ENCODE data around the gene GOLGB1. TPM values are rescaled to one million over a fixed set of nuclear protein-coding genes. Genes with fewer than 3 reads are reported as not detected.

GOLGB1 gene
- total and polyA plus RNA-seq, 2 experiments from 2014 or later: 40.2 to 70.2 TPM

- Histone ChIP-seq H4K20me1 (ENCODE audit: insufficient read depth, poor library complexity, severe bottlenecking) (no peaks in the 10 kb centered on the region), H3K27ac (no peak overlapping the region), H3K36me3 (replicated peaks; ENCODE audit: insufficient read depth, low read depth) (no peaks in the 10 kb centered on the region), H3K79me2 (no peaks in the 10 kb centered on the region), H3K4me3 (no peak overlapping the region), H3K9me2 (replicated peaks; ENCODE audit: insufficient read depth) (no peaks in the 10 kb centered on the region), H3K27me3 (no peaks in the 10 kb centered on the region), H3K9me3 (ENCODE audit: low read depth) (no peaks in the 10 kb centered on the region), H3K4me1 (ENCODE audit: insufficient read depth) (no peaks in the 10 kb centered on the region), H3K4me2 (no peak overlapping the region), H2AFZ (no peak overlapping the region)
- TF ChIP-seq CTCF (IDR thresholded peaks at IDR 0.05; ENCODE audit: poor library complexity) (no peak), EZH2phosphoT487 (IDR thresholded peaks at IDR 0.05; ENCODE audit: low read depth, severe bottlenecking, unreplicated experiment) (no peak), EZH2 (IDR thresholded peaks at IDR 0.05; ENCODE audit: borderline replicate concordance) (no peak)
- no peak for DNase-seq (ENCODE audit: low spot score)
- 86% methylated on average over 4 of the region's 4 CpGs for WGBS (ENCODE audit: low lambda C conversion rate, missing lambda C conversion rate)
Observed at GRCh38 chr3:121757087-121757811, 7.7 kb upstream of the GOLGB1 start.

- H3K4me3 ChIP-seq: no peak overlapping the region
- TF ChIP-seq EZH2 (IDR thresholded peaks at IDR 0.05; ENCODE audit: borderline replicate concordance) (no peak), CTCF (IDR thresholded peaks at IDR 0.05; ENCODE audit: poor library complexity) (no peak), EZH2phosphoT487 (IDR thresholded peaks at IDR 0.05; ENCODE audit: low read depth, severe bottlenecking, unreplicated experiment) (no peak)
- no peak for DNase-seq (ENCODE audit: low spot score)
Observed at GRCh38 chr3:121752772-121753171, 3.2 kb upstream of the GOLGB1 start.

GRCh38 chr3:121752261-121752660, 2.7 kb upstream of the GOLGB1 start:
- no peak for DNase-seq (ENCODE audit: low spot score)

More at GRCh38 chr3:121752772-121753171, 3.2 kb upstream of the GOLGB1 start:
- H3K27me3 ChIP-seq: no peaks in the 10 kb centered on the region
- no peaks in the 10 kb centered on the region for H3K9me3 ChIP-seq (ENCODE audit: low read depth)
- no peaks in the 10 kb centered on the region for H3K36me3 ChIP-seq (replicated peaks; ENCODE audit: insufficient read depth, low read depth)
- H2AFZ ChIP-seq: no peak overlapping the region
- no CpG with 5 or more reads among the region's 1 CpG for WGBS (ENCODE audit: low lambda C conversion rate, missing lambda C conversion rate)
- no peak overlapping the region for H3K4me2 ChIP-seq
- H3K27ac ChIP-seq: no peak overlapping the region
- H3K4me1 ChIP-seq (ENCODE audit: insufficient read depth): peaks cover 3% of the 10 kb centered on the region
- no peaks in the 10 kb centered on the region for H3K9me2 ChIP-seq (replicated peaks; ENCODE audit: insufficient read depth)
- peaks cover 8% of the 10 kb centered on the region for H4K20me1 ChIP-seq (ENCODE audit: insufficient read depth, poor library complexity, severe bottlenecking)
- peaks cover 14% of the 10 kb centered on the region for H3K79me2 ChIP-seq

More at GRCh38 chr3:121752261-121752660, 2.7 kb upstream of the GOLGB1 start:
- Histone ChIP-seq H3K4me3 (no peak overlapping the region), H3K27ac (no peak overlapping the region), H4K20me1 (ENCODE audit: insufficient read depth, poor library complexity, severe bottlenecking) (peaks cover 13% of the 10 kb centered on the region), H3K4me2 (no peak overlapping the region), H3K9me2 (replicated peaks; ENCODE audit: insufficient read depth) (no peaks in the 10 kb centered on the region), H3K9me3 (ENCODE audit: low read depth) (no peaks in the 10 kb centered on the region), H3K27me3 (no peaks in the 10 kb centered on the region), H3K4me1 (ENCODE audit: insufficient read depth) (peaks cover 8% of the 10 kb centered on the region), H2AFZ (no peak overlapping the region), H3K36me3 (replicated peaks; ENCODE audit: insufficient read depth, low read depth) (no peaks in the 10 kb centered on the region), H3K79me2 (peaks cover 19% of the 10 kb centered on the region)
- WGBS (ENCODE audit: low lambda C conversion rate, missing lambda C conversion rate): 81% methylated on average over 1 of the region's 1 CpG
- TF ChIP-seq EZH2phosphoT487 (IDR thresholded peaks at IDR 0.05; ENCODE audit: low read depth, severe bottlenecking, unreplicated experiment): no peak
- no peak for TF ChIP-seq EZH2 (IDR thresholded peaks at IDR 0.05; ENCODE audit: borderline replicate concordance)
- no peak for TF ChIP-seq CTCF (IDR thresholded peaks at IDR 0.05; ENCODE audit: poor library complexity)
